GM23248 (cell line): ENCODE results near the gene AMH. TPM values are rescaled to one million over a fixed set of nuclear protein-coding genes. Genes with fewer than 3 reads are reported as not detected.
"Not testable (repeated sequence)": the region's sequence is repeated elsewhere in the genome, so short reads cannot be mapped to it uniquely, and the experiment has no call there.

Experiments used
- DNase-seq: peaks from one replicate; pipeline ENCODE4 v3.0.0-alpha.2; 2015
- H2AFZ ChIP-seq: fragments of 200-600 bp; sonication (generic); 2 replicates; pipeline ENCODE4 v1.6.1; 2016; ENCODE audit warnings: antibody characterized with exemption
- H3F3A ChIP-seq: fragments of 200-600 bp; sonication (generic); 2 replicates; pipeline ENCODE4 v1.6.1; 2016; ENCODE audit warnings: mild to moderate bottlenecking, antibody characterized with exemption, mixed run types; ENCODE audit not compliant: insufficient read depth
- H3K27ac ChIP-seq: fragments of 200-600 bp; sonication (generic); 2 replicates; pipeline ENCODE4 v1.5.1; 2016; ENCODE audit warnings: mild to moderate bottlenecking
- H3K27me3 ChIP-seq: fragments of 200-600 bp; sonication (generic); replicated peaks from 2 replicates; pipeline ENCODE4 v1.6.1; 2016; ENCODE audit warnings: mild to moderate bottlenecking; ENCODE audit not compliant: insufficient read depth
- H3K36me3 ChIP-seq: fragments of 200-600 bp; sonication (generic); 2 replicates; pipeline ENCODE4 v1.6.1; 2016; ENCODE audit warnings: low read depth, mild to moderate bottlenecking
- H3K4me1 ChIP-seq: fragments of 200-600 bp; sonication (generic); 2 replicates; pipeline ENCODE4 v1.6.1; 2016; ENCODE audit warnings: mild to moderate bottlenecking; ENCODE audit not compliant: insufficient read depth
- H3K4me2 ChIP-seq: fragments of 200-600 bp; sonication (generic); one replicate; pipeline ENCODE4 v1.6.1; 2016; ENCODE audit warnings: mild to moderate bottlenecking; ENCODE audit not compliant: unreplicated experiment
- H3K4me3 ChIP-seq: fragments of 200-600 bp; sonication (generic); 2 replicates; pipeline ENCODE4 v1.5.1; 2016; ENCODE audit warnings: mild to moderate bottlenecking
- H3K79me2 ChIP-seq: fragments of 200-600 bp; sonication (generic); 2 replicates; pipeline ENCODE4 v1.6.1; 2016; ENCODE audit warnings: mild to moderate bottlenecking; ENCODE audit not compliant: insufficient read depth
- H3K9ac ChIP-seq: fragments of 200-600 bp; sonication (generic); 2 replicates; pipeline ENCODE4 v1.6.1; 2016; ENCODE audit warnings: mild to moderate bottlenecking
- H3K9me2 ChIP-seq: fragments of 200-600 bp; sonication (generic); 2 replicates; pipeline ENCODE4 v1.6.1; 2016; ENCODE audit warnings: mixed run types, mild to moderate bottlenecking, moderate library complexity; ENCODE audit not compliant: insufficient read depth
- H3K9me3 ChIP-seq: fragments of 200-600 bp; sonication (generic); one replicate; pipeline ENCODE4 v1.6.1; 2017; ENCODE audit warnings: low read depth
- H4K20me1 ChIP-seq: fragments of 200-600 bp; sonication (generic); 2 replicates; pipeline ENCODE4 v1.6.0; 2016; ENCODE audit not compliant: insufficient read depth
- EZH2 ChIP-seq: fragments of 200-600 bp; sonication (generic); IDR thresholded peaks from 2 replicates; pipeline ENCODE4 v1.6.1; 2018; ENCODE audit warnings: antibody characterized with exemption, mild to moderate bottlenecking; ENCODE audit not compliant: insufficient read depth, poor library complexity, severe bottlenecking
- EZH2phosphoT487 ChIP-seq: fragments of 200-600 bp; sonication (generic); IDR thresholded peaks from 2 replicates; pipeline ENCODE4 v1.6.1; 2018; ENCODE audit warnings: antibody characterized with exemption, moderate library complexity, mild to moderate bottlenecking, low read depth; ENCODE audit not compliant: insufficient read depth
- WGBS, 2 experiments: methylation state at CpG; one replicate each; pipeline ENCODE4 v1.1.6; 2015 to 2017; ENCODE audit warnings: low lambda C conversion rate in 2 of 2, low coverage in 1 of 2; ENCODE audit errors: missing lambda C conversion rate in 2 of 2; 5-methylcytosine and 5-hydroxymethylcytosine counted together
- in situ Hi-C: fragments of 300-500 bp; cut with MboI; formaldehyde crosslinking; loops from 2 replicates; pipeline ENCODE4 v1.15.0; 2020
- polyA plus RNA-seq: library from polyadenylated mRNA; unstranded; fragments of >200 nt; fragmentation: Nextera tagmentation; extraction: Ambion mirVana; gene quantifications from 2 replicates; pipeline ENCODE4 v1.2.1, GENCODE V29; 2016
- total RNA-seq: library from RNA; depleted of rRNA; stranded (reverse); fragments of >200 nt; shearing (Covaris generic); gene quantifications from 2 replicates; pipeline ENCODE4 v1.2.3, GENCODE V29; 2014; rRNA removed

Gene AMH
- total RNA-seq, result not detected in 2 replicates
- polyA plus RNA-seq, result not detected in 2 replicates

DNA sequence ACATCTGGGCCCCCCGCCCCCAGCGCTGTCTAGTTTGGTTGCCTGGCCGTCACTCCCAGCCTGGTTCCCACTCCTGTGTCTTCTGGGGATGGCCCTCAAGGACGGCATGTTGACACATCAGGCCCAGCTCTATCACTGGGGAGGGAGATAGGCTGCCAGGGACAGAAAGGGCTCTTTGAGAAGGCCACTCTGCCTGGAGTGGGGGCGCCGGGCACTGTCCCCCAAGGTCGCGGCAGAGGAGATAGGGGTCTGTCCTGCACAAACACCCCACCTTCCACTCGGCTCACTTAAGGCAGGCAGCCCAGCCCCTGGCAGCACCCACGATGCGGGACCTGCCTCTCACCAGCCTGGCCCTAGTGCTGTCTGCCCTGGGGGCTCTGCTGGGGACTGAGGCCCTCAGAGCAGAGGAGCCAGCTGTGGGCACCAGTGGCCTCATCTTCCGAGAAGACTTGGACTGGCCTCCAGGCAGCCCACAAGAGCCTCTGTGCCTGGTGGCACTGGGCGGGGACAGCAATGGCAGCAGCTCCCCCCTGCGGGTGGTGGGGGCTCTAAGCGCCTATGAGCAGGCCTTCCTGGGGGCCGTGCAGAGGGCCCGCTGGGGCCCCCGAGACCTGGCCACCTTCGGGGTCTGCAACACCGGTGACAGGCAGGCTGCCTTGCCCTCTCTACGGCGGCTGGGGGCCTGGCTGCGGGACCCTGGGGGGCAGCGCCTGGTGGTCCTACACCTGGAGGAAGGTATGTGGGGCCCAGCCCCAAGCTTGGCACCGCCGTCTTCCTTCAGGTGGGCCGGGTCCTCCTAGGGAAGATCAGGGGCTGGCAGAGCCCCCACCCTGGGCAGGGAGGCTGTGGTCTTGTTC lies at the start of gene AMH:
TSS of gene AMH (plus strand) at position 314 of the 857 bp plus-strand sequence. CDS start at position 324, 10 bp downstream.
- Histone ChIP-seq H3K4me2 (no peak within 1 kb of the TSS), H3K9me2 (no peaks in the 10 kb centered on the region), H3K9me3 (no peaks in the 10 kb centered on the region), H3K79me2 (peaks cover 22% of the 10 kb centered on the region), H3K9ac (no peak within 1 kb of the TSS), H3K4me1 (no peaks in the 10 kb centered on the region), H2AFZ (no peak within 1 kb of the TSS), H3K36me3 (peaks cover 20% of the 10 kb centered on the region; the same call in 1 of the 2 replicates), H3K27ac (no peak within 1 kb of the TSS), H3K4me3 (no peak within 1 kb of the TSS), H3F3A (no peaks in the 10 kb centered on the region), H3K27me3 (peaks cover 26% of the 10 kb centered on the region), H4K20me1 (no peaks in the 10 kb centered on the region)
- in situ Hi-C loops, result no loop called here
- DNase-seq, result no peak
- no peak for TF ChIP-seq EZH2phosphoT487
- TF ChIP-seq EZH2, result no peak
- WGBS, 2 experiments, result 67 to 75% methylated on average over 20 to 26 of the region's 27 CpGs

DNA sequence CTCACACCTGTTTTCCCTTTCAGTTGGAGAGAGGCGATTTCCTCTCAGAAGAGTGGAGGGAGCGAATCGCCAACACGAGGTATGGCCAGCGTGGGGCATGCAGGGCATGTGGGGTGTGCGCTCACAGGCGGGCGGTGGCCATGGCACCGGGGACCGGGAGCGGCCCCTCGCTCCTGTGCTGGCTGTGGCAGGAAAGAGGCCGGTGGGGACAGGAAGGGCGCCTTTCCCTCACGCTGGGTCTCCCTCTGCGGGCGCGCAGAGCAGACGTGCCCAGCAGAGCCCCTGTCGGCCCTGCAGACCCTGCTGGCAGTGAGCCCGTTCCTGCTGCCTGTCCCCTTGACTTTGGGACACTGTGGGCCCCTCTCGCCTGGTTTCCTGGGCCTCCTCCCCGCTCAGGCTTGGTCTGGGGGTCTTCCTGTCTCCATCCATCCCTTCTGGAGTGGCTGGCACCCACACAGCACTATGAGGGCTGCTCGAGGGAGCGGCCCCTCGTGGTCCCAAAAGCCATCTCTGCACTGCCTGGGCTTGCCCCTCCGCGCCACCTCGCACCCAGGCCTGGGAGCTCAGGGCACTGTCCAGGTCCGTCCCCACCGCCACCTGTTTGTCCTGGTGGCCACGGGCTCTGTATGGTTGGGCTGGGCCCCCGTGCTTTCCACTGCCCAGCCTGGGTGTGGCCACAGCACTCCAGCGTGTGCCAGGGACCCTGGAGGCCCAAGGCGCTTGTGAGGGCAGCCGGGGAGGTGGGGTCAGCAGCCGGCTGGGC lies 49.1 kb upstream of the AMH start:
- TF ChIP-seq EZH2phosphoT487 (no peak), EZH2 (no peak)
- Histone ChIP-seq H2AFZ (no peak overlapping the region), H3K4me3 (no peak overlapping the region), H3F3A (no peaks in the 10 kb centered on the region), H3K79me2 (peaks cover 93% of the 10 kb centered on the region), H3K27me3 (no peaks in the 10 kb centered on the region), H3K4me1 (no peaks in the 10 kb centered on the region), H3K4me2 (no peak overlapping the region), H3K36me3 (no peaks in the 10 kb centered on the region; the same call in 1 of the 2 replicates), H3K9ac (no peak overlapping the region), H3K9me2 (no peaks in the 10 kb centered on the region), H3K9me3 (no peaks in the 10 kb centered on the region), H4K20me1 (no peaks in the 10 kb centered on the region), H3K27ac (no peak overlapping the region)
- 85 to 91% methylated on average over 33 to 37 of the region's 37 CpGs for WGBS, 2 experiments
- in situ Hi-C loops, result no loop called here
- DNase-seq, result no peak

DNA sequence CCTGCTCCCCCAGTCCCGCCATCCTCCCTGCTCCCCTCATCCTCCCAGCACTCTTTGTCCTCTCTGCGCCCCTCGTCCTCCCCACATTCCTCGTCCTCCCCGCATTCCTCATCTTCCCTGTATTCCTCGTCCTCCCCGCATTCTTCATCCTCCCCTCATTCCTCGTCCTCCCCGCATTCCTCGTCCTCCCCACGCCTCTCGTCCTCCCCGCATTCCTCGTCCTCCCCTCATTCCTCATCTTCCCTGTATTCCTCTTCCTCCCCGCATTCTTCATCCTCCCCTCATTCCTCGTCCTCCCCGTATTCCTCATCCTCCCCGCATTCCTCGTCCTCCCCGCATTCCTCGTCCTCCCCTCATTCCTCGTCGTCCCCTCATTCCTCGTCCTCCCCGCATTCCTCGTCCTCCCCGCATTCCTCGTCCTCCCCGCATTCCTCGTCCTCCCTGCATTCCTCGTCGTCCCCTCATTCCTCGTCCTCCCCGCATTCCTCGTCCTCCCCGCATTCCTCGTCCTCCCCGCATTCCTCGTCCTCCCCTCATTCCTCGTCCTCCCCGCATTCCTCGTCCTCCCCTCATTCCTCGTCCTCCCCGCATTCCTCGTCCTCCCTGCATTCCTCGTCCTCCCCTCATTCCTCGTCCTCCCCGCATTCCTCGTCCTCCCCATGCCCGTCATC lies 48.4 kb upstream of the AMH start:
- H3K9ac ChIP-seq, DNase-seq, H4K20me1 ChIP-seq, H3K9me3 ChIP-seq, H3F3A ChIP-seq, in situ Hi-C loops, H3K27me3 ChIP-seq, H2AFZ ChIP-seq, H3K4me3 ChIP-seq, H3K4me1 ChIP-seq, H3K4me2 ChIP-seq, H3K27ac ChIP-seq, H3K9me2 ChIP-seq, H3K36me3 ChIP-seq: not testable (repeated sequence)
- 97 to 100% methylated on average over 1 to 50 of the region's 50 CpGs for WGBS, 2 experiments
- H3K79me2 ChIP-seq, result peaks cover 94% of the 10 kb centered on the region

DNA sequence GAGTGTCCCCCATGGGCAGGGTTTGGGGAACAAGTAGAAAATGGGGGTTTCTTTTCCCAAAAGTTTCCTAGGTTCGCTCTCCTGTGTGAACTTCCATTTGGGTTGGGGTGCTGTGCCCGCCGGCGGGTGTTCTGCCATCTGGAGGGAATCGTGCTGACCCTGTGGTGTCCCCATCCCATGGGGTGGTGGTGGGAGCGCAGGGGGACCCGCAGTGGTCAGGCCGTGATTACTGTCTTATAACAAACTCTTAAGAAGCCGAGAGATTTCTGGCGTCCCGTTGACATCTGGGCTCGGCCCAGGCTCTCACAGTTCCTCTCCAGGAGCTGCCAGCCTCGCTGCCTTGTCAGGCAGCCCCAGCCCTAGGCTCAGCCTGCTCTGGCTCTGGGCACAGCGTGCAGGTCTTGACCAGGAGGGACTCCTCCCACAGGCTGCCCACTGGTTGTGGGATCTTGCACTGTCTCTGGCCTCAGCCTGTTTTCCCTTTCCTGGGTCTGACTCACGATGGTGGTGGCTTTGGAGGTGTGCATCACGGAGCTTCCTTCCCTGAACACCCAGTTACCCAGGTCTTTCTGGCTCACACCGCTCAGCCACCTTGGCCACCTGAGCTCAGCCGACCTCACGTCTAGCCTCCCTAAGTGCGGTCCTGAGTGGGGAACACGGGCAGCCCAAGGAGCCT lies 47.5 kb upstream of the AMH start:
- no peak for DNase-seq
- Histone ChIP-seq H3K4me1 (no peaks in the 10 kb centered on the region), H4K20me1 (no peaks in the 10 kb centered on the region), H2AFZ (no peak overlapping the region), H3K27me3 (no peaks in the 10 kb centered on the region), H3K27ac (no peak overlapping the region), H3F3A (no peaks in the 10 kb centered on the region), H3K9me2 (no peaks in the 10 kb centered on the region), H3K4me3 (no peak overlapping the region), H3K79me2 (peaks cover 93% of the 10 kb centered on the region), H3K9me3 (no peaks in the 10 kb centered on the region), H3K36me3 (no peaks in the 10 kb centered on the region; the same call in 1 of the 2 replicates), H3K9ac (no peak overlapping the region), H3K4me2 (no peak overlapping the region)
- WGBS, 2 experiments, result 89 to 92% methylated on average over 21 of the region's 21 CpGs
- in situ Hi-C loops, result no loop called here
- TF ChIP-seq EZH2phosphoT487 (no peak), EZH2 (no peak)
